NCI-H1092 treated with DMSO at 0.1 percent for 48 hours (cell line): Measurements from ENCODE around the gene RAET1E.
"Not testable (repeated sequence)": the region's sequence is repeated elsewhere in the genome, so short reads cannot be mapped to it uniquely, and the experiment has no call there.

ENCODE experiments used
- DNase-seq: peaks from one replicate; lab custom pipeline; 2025; lab: John Stamatoyannopoulos, UW

RAET1E gene

GRCh38 chr6:149927025-149927424 is 29.1 kb upstream of the RAET1E start:
- not testable (repeated sequence) for DNase-seq

GRCh38 chr6:149925974-149926777 is 28.3 kb upstream of the RAET1E start:
- DNase-seq: peak; percentile 50

DNA sequence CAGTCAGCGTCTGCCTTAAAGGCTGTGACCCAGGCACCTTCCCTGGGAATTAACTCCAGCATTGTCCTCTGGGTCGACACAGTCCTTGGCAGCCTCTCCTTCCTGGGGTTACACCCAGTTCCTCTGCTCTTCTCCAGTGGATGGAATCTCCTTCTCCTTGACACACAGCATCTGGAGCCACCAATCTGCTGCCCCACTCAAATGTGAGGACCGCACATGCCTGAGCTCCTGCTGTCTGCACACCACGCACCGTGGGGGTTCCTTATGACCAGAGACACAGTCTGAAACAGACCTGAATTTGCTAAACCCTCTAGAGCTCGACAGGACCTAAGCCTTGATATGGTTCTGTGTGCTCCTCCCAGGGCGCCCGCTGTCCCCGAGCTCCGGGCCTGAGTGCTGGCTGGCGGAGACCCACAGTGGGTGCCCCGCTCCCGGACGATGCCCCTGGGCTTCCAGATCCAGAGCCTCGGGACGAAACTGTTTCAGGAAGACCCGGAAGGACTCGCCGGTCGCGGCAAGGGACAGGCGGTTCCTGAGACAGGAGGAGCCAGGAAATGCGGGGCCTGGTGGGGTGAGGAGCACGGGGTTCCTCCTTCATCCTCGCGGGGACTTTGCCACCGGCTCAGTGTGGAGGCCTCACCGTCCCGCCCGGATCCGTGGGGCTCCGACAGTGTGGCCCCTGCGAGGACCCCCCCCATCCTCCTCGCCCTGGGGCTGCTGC is 27.5 kb upstream of the RAET1E start:
- DNase-seq: no peak

- no peak for DNase-seq
Measured at GRCh38 chr6:149924933-149925252, 27.0 kb upstream of the RAET1E start.

GRCh38 chr6:149924206-149924932 is 26.5 kb upstream of the RAET1E start:
- no peak for DNase-seq

DNA sequence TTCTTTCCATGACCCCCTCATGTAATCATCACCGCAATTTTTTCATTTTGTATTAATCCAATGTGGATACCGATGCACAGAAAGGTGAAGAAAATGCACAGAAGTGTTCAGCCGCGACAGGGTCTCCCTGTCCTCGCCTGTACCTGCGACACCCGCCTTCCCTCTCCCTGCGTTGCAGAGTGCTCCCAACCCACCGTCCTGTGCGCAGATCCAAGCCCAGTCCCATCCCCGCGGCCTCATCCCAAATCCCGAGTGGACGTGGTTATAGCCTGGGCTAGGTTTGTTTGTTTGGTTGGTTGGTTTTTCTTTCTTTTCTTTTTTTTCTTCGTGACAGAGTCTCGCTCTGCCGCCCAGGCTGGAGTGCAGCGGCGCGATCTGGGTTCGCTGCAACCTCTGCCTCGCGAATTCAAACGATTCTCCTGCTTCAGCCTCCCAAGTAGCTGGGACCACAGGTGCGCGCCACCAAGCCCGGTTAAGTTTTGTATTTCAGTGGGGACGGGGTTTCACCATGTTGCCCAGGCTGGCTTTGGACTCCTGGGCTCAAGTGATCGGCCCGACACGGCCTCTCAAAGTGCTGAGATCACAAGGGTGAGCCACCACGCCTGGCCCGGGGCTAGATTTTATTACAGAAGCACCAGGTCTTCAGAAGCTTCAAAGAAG is 25.5 kb upstream of the RAET1E start:
- DNase-seq: no peak

- DNase-seq: peak; percentile 8
Measured at GRCh38 chr6:149922642-149923326, 24.9 kb upstream of the RAET1E start, which contains the start of gene RAET1G. TSS of gene RAET1G (minus strand) at chr6:149923121. CDS start at chr6:149923010, 111 bp downstream.

DNA sequence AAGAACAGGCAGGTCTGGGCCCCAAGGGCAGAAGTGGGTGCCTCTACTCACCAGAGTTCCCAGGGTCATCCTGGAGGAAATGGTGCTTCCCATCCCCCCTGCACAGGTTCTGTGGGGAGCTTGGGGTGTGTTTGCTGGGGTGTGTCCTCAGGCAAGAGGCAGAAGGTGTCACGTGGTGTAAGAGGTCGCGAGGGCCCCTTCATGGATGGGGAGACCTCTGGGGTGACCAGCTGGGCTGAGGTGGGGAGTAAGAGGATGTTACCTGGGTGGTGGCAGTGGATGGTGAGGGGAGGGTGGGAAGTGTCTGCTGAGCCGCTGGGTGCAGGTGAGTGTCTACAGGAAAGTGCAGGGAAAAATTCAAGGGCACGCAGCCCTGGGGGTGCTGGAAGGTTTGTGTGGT is 24.2 kb upstream of the RAET1E start:
- not testable (repeated sequence) for DNase-seq

DNA sequence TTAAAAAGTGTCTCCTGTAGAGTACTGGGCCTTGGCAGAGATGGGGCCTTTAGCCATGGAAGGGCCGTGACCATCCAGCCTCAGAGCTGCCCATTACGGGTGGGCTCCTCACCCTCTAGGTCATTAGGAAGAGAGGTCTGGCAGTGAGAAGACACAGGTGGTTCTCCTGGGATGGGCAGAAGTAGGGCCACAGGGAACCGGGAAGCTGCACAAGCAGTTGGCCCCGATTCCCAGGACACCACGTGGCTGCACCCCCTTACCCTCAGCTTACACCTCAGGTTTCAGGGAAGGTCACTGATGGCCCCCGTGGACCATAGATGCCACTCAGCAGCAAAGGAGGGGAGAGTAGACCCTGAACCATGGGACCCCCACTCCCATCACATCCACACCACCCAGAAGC is 23.4 kb upstream of the RAET1E start:
- DNase-seq: no peak

DNA sequence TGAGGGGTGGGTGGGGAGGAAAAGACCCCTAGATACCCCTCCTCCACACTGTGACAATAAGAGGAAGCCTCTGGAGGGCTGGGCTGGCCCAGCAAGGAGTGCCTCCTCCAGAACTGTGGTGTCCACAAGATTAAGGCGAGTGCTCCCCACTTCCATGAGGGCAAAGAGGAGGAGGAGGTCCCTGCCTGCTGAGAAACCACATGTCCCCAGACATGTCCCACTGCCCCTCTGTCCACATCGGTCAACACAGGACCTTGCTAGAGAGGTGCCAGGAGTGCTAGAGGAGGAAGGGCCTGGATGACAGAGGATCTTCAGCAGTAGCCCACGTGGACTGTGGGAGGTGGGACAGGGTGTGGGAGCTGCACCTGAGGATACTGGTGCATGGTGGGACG is 21.9 kb upstream of the RAET1E start:
- DNase-seq: no peak

GRCh38 chr6:149919126-149919833 is 21.4 kb upstream of the RAET1E start:
- DNase-seq: not testable (repeated sequence)

DNA sequence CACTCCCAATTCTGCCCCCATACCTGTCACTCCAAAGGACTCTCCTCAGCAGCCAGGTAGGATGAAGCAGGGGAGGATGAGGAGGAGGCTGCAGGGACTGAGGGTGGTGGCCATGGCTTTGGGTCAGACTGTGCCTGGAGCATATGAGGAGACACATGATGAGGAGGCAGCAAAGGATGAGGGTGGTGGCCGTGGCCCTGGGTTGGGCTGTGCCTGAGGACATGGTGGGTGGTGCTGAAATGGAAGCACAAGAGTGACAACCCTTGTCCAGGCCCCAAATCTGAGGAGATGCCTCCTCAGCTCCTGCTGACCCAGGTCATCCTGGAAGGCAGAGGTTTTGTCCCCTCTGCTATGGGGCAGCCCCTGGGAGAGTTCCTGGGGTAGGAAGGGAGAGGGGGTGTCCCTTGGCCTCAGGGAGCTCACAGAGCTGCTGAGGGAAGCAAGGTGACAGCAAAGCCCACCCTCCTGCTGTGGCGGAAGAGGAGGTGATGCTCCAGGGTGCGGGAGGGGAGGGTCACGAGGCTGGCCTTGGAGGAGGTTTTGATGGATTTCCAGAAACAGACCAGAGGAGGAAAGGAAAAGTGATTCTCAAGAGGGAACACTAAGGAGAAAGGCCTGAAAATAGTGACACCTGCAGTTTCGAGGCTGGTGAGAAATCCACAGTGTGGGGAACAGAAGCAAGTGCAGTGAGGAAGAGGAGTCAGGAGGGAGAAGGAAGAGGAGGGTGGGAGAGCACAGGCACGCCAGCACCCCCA is 20.4 kb upstream of the RAET1E start:
- no peak for DNase-seq

DNA sequence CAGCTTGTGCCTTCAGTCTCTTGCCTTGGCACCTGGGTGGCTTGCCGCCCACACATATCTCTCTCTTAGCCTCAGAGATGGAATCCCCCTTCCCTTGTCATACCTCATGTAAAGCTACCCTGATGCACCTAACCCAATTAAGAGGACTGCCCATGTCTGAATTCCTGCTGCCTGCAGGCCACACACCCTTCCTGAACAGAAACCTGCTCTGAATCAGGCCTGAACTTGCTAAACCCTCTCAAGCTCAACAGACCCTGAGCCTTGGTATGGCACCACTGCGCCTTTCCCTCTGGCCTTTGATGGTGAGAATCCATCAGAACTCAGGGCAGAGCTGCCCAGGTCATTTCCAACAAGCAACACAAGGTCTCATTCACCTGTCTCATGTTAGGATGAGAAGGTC is 19.8 kb upstream of the RAET1E start:
- DNase-seq: no peak

DNA sequence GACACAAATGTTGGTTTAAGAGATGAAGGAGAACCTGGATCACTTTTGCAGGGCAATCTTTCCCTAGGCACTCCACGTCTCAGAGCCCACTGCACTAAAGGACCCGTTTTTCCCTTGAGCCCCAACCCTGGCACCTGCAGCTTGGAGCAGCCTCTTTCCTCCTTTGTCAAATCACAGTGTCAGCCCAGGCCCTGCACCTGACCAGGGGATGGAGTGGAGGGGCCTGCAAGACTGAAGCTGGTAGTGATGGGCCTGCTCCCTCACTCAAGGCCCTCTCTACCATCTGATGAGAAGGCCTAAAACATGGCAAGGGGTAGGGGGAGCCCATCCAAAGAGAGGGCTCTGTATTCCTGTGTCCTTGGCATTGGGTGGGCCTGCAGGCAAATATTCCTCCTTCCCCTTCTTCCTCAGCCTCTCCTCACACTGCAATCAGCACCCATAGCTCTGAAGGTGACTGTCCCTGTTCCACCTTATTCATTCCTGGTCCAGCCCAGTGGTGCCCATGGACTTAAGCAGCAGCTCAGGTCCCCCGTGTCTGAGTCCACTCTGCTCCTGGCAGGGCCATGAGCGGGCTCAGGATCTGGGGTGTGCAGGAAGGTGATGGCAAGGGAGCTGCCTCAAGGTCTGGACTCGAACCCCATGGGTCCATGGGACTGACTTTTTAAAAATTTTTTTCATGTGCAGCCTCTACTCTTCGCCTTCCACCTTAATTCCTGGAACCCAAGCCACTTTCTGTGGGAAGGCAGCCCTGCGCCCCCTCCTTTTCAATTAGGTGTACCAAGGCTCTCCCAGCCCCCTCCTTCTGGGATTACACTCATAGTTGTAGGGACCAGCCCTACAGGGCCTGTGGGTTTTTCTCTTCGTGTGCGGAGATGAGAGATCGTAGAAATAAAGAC is 18.3 kb upstream of the RAET1E start:
- DNase-seq: no peak

DNA sequence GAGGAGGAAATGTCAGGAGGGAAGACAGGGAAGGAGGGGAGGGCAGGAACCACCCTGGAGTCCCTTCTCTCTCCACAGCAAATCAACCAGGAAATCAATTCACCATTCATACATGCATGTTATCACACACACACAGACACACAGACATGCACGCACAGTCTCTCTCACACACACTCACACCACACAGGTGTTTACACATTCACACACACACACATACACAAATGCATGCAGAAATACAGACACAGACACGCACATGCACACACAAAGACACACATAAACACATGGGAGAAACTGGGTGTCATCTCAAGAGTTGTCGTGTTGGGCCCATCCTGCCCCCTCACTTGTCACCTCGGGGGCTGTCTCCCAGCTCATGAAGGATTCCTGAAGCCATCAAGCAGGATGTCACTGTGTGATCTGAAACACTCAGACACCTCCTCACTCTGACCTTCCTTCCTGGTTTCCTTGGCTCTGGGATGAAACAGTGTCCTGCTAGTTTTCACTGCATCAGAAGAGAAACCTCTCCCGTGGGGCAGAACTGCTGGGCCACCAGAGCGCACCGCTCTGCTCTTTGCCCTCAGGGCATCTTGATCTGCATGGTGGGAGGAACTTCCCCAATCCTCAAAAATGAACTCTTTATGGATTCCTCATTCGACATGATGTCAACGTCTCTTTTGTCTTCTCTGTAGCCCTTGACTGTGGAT is 15.8 kb upstream of the RAET1E start:
- no peak for DNase-seq

- DNase-seq: no peak
Measured at GRCh38 chr6:149913085-149913484, 15.2 kb upstream of the RAET1E start.

GRCh38 chr6:149912680-149913079 is 14.8 kb upstream of the RAET1E start:
- not testable (repeated sequence) for DNase-seq

GRCh38 chr6:149910721-149911151 is 12.8 kb upstream of the RAET1E start:
- DNase-seq: no peak
